GM10847 (cell line): Measurements from ENCODE around the gene PYDC1.

Experiments
- POLR2A ChIP-seq: IDR thresholded peaks from 2 replicates; pipeline ENCODE4 v1.6.1; 2011; ENCODE audit not compliant: insufficient read length; ENCODE audit errors: extremely low read depth

PYDC1 gene

DNA sequence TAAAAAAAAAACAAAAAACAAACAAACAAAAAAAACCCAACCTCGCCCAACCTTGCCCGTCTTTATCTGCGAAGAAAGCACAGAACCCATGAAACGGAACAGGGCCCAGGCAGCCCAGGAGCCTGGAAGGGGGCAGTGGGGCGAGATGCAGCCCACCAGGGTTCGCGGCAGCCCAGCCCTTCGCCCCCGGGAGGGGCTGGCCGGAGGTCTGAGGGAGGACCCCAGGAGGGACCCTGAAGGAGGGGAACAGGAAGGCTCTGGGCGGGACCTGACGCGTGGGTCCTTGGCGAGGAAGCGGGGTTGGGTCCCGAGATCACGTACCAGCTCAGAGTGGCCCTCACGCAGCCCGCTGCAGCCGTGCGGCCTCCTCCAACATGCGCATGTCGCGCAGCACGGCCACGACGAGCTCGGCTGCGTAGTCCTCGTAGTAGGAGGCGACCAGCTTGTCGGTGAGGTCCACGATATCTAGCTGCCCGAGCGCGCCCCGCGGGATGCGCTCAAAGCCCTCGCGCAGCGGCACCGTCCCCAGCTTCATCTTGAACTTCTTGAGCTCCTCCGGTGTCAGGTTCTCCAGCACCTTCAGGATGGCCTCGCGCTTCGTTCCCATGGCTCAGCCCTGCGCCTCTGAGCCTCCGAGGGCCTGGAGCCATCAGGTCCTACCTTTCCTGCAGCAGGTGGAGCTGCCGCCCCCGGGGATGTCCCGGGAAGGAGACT lies at the start of gene PYDC1:
TSS of gene PYDC1 (minus strand) at position 714 of the 714 bp plus-strand sequence. CDS start at position 607, 107 bp downstream.
- TF ChIP-seq POLR2A: no peak

DNA sequence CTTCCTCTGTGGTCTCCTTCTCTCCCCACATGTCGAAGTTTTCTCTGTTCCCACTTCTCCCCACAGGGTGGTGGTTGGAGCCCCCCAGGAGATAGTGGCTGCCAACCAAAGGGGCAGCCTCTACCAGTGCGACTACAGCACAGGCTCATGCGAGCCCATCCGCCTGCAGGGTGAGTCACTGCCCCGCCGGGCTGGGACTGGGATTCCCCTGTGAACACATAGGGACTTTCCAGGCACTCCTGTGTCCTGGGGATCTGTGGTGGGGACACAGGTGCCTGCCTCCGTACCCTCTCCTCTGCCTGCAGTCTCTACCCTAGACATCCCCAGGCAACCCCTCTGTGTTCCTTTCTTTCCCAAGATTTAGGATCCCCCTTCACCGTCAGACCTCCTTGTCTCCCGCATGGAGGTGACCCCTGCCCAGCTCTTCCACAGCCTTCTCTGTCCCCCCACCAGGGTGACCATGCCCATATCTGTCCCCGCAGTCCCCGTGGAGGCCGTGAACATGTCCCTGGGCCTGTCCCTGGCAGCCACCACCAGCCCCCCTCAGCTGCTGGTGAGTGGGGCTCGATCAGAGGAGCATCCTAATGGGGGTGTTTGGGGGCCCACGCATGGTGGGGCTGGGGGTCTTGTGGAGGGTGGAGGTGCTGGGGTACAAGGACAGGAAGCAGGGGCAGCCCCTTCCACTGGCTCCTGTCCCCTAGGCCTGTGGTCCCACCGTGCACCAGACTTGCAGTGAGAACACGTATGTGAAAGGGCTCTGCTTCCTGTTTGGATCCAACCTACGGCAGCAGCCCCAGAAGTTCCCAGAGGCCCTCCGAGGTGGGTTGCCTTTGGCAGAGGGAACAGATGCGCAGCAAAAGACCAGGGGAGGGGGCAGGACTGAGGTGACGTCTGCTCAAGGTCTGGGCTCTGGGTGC lies 48.7 kb upstream of the PYDC1 start:
- no peak for TF ChIP-seq POLR2A

DNA sequence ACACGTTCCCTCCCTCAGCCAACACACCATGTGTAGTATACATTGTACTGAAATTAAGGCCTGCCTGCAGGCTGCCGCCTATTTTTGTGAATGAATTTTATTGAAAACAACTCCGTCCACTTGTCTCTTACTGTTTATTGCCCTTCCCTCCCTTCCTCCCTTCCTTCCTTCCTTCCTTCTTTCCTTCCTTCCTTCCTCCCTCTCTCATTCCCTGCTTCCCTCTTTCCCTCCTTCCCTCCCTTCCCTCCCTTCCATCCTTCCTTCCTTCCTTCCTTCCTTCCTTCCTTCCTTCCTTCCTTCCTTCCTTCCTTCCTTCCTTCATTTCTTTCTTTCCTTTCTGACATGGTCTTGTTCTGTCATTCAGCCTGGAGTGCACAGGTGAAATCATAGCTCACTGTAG lies 45.1 kb upstream of the PYDC1 start:
- TF ChIP-seq POLR2A: no peak

DNA sequence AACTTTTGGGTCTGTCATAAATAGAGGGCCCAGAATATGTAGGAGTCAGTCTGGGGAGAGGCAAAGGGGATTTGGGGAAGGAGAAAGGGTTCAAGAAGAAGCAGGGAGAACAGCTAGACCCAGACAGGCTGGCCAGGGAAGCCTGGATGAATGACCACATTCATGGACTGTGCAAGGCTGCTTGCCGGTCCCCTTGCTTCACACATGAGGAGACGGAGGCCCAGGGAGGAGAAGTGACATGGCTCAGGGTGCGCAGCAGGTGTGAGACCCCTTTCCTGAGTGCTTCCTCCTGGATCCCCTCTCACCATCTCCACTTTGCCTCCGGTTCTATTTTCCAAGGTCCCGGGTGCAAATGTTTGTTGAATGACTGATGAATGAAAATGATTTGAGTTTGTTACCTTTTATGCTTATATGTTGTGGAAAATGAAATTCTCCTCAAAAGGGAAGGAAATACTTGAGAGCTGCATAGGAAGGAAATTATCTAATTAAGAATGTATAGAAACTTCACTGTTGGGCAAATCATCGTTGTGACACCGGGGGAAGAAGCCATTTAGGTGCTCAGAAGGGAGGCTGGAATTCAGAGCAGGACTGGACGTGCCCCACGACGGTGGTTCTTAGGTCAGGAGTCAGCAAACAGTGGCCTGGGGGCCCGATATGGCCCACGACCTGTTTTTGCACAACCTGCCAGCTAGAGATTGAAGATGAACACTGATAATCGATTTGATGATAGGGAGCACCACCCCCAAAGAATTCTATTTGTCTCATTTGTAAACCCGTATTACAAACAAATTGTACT lies 43.4 kb upstream of the PYDC1 start:
- TF ChIP-seq POLR2A: no peak

DNA sequence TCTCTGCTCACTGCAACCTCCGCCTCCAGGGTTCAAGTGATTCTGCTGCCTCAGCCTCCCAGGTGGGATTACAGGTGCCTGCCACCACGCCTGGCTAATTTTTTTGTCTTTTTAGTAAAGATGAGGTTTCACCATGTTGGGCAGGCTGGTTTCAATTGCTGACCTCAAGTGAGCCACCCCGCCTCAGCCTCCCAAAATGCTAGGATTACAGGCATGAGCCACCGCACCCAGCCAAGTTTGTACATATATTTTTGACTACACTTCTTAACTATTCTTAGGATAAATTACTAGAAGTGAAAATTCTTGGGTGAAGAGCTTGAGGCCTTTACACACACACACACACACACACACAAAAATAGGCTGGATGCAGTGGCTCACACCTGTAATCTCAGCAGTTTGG lies 41.4 kb upstream of the PYDC1 start:
- no peak for TF ChIP-seq POLR2A

DNA sequence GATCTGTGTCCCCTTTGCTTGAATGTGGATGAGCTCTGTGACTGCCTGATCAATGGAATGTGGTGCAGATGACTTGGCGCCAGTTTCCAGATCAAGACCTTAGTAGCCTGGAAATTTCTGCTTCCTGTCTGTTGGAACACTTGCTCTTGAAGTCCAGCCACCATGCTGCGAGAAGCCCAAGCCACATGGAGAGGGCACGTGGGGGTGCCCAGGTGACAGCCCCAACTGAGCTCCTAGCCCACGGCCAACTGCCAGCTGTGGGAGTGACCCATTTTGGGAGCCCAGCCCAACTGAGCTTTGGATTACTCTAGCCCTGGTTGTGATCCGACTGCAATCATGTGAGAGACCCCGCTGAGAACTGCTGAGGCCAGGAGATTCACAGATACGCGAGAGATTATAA lies 39.5 kb upstream of the PYDC1 start:
- no peak for TF ChIP-seq POLR2A

DNA sequence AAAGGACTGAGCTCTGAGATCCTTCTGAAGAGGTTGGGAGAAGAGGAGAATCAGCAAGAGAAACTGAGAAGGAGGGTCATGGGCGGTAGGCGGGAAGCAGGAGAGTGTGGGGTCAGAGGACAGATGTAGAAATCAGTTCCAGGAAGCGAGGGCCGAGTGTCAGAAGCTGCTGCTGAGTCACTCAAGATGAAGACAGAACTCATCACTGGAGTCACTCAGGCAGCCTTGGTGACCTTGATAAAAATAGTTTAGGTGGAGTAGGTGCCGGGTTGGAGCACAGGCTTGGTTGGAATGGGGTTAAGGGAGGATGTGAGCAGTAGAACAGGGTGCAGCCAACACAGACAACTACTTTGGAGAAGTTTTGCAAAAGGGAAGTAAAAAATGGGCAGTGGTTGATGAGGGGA lies 36.7 kb upstream of the PYDC1 start:
- no peak for TF ChIP-seq POLR2A

DNA sequence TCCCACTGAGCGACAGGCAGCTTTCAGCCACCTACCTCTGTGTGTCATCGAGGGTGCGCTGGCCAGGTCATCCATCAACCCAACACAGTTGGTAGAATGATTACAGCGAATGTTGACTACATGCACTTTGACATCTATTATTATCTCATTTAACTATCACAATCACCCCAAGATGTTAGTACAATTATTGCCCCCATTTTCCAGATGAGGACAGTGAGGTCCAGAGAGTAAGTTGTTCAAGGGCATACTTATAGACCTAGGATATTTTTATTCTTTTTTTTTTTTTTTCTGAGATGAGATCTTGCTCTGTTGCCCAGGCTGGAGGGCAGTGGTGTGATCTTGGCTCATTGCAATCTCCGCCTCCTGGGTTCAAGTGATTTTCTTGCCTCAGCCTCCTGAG lies 34.5 kb upstream of the PYDC1 start:
- TF ChIP-seq POLR2A: no peak

DNA sequence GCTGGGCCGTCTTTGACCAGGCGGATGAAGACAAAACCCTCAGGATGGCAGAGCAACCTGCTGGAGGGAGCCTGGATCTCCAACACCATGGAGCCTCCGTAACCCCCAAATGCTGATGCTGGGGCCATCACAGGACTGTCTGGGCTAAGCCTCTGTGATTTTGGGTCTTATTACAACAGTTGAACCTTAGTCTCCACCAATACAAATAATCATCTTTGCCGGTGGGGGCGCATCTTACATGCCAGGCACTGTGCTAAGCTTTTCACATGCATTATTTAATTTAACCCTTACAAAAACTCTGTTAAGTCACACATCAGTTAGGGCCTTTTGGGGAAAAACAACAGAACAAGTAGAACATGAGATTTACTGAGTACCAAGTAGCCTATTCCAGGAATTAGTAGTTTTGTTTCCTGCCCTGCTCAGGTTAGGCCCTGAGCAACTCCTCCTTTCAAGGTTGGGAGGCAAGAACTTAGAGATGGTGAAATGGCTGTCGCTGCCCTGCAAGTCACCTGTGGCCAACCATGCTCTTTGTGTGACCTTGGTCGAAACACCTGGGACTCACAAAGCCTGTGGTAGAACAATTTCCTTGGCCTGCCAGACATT lies 33.9 kb upstream of the PYDC1 start:
- no peak for TF ChIP-seq POLR2A

DNA sequence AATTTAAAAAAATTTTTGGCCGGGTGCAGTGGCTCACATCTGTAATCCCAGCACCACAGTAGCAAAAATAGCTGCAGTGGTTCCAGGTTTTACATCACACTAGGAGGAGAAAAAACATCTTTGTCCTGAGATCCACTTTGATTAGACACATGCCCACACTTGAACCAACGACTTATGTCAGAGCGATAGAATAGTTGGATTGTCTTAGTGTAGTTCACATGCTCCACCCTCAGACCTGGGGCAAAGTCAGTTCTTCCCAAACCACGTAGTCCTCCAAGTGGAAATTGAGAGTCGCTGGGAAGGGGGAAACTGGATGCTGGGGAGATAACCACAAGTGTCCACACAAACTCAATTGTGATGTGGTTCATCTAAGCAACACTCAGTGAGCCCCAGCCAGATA lies 31.4 kb upstream of the PYDC1 start:
- TF ChIP-seq POLR2A: no peak

DNA sequence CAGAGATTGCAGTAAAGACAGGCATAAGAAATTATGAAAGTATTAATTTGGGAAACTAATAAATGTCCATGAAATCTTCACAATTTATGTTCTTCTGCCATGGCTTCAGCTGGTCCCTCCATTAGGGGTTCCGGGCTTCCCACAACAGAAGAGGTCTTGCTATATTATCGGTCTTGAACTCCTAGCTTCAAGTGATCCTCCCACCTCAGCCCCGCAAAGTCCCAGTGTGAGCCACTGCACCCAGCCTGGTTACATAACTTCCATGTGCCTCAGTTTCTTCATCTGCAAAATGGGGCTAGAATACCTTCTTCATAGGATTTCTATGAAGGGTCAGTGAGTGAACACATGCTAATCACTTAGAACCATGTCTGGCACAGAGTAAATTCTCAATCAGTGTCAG lies 29.4 kb upstream of the PYDC1 start:
- TF ChIP-seq POLR2A: no peak

DNA sequence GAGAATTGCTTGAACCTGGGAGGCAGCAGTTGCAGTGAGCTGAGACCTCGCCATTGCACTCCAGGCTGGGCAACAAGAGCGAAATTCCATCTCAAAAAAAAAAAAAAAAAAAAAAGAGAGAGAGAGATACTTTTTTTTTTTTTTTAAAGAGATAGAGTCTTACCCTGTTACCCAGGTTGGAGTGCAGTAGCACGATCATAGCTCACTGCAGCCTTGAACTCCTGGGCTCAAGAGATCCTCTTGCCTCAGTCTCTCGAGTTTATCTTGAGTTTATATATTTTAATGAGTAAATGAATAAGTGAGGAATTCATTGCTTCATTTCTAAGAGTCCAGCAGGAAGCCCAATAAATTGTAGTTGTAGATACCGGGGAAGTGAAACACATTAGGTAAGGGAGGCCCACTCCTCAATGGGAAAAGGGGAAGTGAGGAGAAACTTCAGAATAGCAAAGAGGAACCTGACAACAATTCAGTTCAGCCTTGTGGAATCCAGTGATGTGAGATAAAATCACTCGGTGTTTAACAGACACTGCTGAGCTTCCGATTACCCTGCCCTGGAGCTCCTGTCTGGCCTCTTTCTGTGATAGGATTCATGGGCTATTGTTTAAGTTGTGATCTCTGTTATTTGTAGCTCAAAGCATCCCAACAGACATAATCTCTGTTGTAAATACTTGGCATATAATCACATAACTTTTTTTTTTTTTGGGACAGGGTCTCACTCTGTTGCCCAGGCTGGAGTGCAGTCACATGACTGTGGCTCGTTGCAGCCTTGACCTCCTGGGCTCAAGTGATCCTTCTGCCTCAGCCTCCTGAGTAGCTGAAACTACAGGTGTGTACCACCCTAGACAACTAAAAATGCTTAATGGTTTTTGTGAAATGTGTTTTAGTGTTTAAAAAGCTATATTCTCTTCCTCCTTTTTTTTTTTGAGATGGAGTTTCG lies 27.1 kb upstream of the PYDC1 start:
- TF ChIP-seq POLR2A: no peak

DNA sequence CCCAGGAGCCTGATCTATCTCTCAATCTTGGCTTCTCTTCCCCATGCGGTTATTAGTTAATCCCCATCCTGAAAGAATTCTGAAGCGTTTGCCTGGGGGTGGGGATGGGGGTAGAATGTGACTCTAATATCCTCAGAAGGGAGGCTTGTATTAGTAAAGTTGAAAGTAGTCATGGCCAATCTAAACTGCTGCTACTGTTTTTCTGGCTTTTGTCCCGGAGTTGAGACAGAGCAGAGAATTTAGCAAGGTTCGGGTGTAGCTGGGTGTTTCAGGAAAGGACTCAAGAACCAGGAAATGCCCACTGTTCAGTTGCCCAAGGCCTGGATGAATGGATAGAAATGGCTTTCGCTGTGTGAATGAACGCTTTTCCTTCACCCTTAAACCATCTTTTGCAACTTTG lies 25.3 kb upstream of the PYDC1 start:
- TF ChIP-seq POLR2A: no peak

DNA sequence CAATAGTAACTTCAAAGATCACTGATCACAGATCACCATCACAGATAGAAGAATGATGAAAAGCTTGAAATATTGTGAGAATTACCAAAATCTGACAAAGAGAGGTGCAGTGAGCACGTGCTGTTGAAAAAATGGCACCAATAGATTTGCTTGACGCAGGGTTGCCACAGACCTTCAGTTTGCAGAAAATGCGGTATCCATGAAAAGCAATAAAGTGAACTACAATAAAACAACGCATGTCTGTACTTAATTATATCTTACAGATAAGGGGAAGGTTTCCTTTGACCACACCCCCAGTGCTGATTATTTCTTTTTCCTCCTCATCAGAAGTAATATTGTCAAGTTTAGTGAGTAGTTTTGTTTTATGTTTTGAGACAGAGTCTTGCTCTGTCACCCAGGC lies 21.1 kb upstream of the PYDC1 start:
- no peak for TF ChIP-seq POLR2A
